Spleen (tissue), 7 donors: ENCODE measurements around the gene UIMC1.

Experiments used
- POLR2A ChIP-seq, 3 donors: fragments of 450-650 bp; IDR thresholded peaks; one replicate each; pipeline ENCODE4 v1.5.1; 2017; ENCODE audit warnings: antibody characterized with exemption in 3 of 3, mild to moderate bottlenecking in 1 of 3
- TF ChIP-seq, protein P1 (sequence below), 11 experiments: fragments of 200-600 bp in 7 of 11; fragments of 450-650 bp in 4 of 11; sonication (generic) in 4 of 11; IDR thresholded peaks in 8 of 11; conservative IDR thresholded peaks in 3 of 11; 1 replicate in 7 of 11; 2 replicates in 4 of 11; pipeline versions ENCODE4 v1.4.0 to v1.8.0; 2016 to 2021; ENCODE audit warnings: antibody characterized with exemption in 11 of 11, inconsistent platforms in 4 of 11, mild to moderate bottlenecking in 1 of 11
- donor health status: DM: no; HTN: no; CAD: no; lungs with moderate emphysema.
- donor health status: DM: no; HTN: no; CAD: no.
- donor health status: DM: no; HTN: no; CAD: no.

DNA sequence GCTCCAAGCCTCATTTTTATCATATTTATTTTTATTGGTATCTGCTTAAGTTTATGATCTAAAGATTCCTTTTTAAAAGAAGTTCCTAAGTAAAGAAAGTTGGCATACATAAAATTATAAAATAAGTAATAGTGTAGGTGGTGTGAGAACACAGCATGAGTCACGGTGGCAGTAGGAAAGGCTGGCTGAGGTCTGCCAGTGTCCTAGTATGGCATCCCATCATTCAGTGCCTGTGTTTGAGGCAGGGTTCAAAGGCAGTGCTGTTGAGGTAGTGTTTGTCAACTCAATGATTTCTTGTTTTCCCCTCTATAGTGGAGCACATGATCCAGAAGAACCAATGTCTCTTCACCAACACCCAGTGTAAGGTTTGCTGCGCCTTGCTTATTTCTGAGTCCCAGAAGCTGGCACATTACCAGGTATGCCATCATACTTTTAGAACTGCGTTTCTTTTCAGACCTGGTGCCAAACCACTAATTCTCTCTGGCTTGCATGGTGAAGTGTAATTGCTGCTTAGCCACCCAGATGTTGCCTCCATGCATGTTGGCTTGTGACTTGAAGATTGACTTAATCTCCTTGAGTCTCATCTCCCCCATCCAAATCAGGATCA lies 34.3 kb upstream of the UIMC1 start:
- TF ChIP-seq, protein P1, sequence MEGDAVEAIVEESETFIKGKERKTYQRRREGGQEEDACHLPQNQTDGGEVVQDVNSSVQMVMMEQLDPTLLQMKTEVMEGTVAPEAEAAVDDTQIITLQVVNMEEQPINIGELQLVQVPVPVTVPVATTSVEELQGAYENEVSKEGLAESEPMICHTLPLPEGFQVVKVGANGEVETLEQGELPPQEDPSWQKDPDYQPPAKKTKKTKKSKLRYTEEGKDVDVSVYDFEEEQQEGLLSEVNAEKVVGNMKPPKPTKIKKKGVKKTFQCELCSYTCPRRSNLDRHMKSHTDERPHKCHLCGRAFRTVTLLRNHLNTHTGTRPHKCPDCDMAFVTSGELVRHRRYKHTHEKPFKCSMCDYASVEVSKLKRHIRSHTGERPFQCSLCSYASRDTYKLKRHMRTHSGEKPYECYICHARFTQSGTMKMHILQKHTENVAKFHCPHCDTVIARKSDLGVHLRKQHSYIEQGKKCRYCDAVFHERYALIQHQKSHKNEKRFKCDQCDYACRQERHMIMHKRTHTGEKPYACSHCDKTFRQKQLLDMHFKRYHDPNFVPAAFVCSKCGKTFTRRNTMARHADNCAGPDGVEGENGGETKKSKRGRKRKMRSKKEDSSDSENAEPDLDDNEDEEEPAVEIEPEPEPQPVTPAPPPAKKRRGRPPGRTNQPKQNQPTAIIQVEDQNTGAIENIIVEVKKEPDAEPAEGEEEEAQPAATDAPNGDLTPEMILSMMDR (IDR thresholded peaks at IDR 0.05 in 8 of 11, conservative IDR thresholded peaks at IDR 0.05 in 3 of 11) = no peak
- TF ChIP-seq POLR2A (IDR thresholded peaks at IDR 0.05) = no peak
